Stimulated activated CD4-positive, alpha-beta T cell treated with anti-CD3 and anti-CD28 coated beads, Interleukin-4, amount 100 ng/mL, for 48 hours (primary cell): ENCODE data around the gene SPHK1.

Source experiments
- DNase-seq, 2 donors: peaks; one replicate each; pipeline ENCODE4 v3.0.0-alpha.2; 2020; ENCODE audit warnings: low read depth in 2 of 2

SPHK1 gene

GRCh38 chr17:76407509-76407908 is 23.1 kb downstream of the SPHK1 start:
- DNase-seq, result no peak

DNA sequence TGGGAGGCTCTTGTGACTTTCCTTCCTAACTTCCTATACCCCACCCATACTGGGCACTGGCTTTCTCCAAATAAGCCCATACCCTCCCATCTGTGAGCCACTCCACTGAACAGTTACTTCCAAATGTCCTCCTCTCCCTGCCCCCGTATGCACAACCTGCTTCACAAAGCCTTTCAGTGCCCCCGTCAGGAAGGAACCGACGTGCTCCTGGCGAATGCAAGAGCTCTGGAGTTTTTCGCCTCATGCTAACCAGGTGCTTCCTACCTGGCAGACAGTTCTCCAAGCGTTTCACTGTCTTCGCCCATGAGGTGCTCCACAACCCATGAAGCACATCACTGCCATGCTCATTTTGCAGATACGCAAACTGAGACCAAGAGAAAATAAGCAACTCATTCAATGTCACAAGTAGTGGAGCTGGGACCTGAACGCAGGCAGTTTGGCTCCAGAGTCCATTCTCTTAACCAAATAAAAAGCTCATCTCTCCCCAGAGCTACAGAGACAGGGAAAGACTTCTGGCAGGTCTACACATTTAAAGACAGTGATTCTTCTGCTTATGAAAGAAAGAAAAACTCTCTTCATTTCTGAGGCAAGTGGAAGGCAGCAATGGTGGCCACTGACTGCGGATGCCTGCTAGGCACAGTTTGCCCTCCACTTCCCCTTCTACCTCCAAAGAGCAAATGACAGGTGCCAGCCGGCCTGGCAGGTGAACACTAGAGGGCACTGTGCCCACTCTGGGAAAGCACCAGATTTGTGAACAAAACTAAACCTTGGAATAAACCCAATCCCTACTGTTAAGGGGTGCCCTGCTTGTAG is 23.8 kb downstream of the SPHK1 start:
- DNase-seq, result peak; percentile 55 to 63

DNA sequence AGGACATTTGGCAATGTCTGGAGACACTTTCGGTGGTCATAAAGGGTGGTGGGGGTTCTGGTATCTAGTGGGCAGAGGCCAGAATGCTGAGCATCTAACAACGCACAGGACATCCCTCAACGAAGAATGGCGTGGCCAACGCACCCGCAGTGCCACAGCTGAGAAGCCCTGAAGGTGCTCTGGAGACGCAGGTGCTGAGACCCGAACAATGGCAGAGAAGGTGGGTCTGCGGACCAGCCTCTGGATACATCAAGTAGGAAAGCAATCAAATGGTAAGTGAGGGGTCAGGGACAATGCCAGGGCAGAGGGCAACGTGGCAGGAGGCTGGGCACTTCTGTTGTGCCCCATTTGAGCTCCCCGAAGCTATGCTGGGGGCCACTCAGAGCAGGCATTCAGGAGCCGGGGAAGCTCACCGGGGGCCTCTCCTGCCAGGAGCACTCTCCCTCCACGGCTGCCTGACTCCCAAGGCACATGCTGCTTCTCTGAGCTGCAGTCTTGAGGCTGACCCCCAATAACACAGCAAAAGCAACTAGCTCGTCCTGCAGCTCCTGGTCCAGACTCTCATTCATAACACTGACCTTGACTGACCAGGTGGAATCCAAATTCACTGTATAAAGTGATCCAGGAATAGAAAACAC is 26.0 kb downstream of the SPHK1 start:
- no peak for DNase-seq

- DNase-seq, result no peak
Observed at GRCh38 chr17:76411247-76411646, 26.8 kb downstream of the SPHK1 start.

GRCh38 chr17:76414334-76415295 is 30.2 kb downstream of the SPHK1 start:
- no peak for DNase-seq

- DNase-seq, result no peak
Observed at GRCh38 chr17:76415786-76416185, 31.4 kb downstream of the SPHK1 start.

DNA sequence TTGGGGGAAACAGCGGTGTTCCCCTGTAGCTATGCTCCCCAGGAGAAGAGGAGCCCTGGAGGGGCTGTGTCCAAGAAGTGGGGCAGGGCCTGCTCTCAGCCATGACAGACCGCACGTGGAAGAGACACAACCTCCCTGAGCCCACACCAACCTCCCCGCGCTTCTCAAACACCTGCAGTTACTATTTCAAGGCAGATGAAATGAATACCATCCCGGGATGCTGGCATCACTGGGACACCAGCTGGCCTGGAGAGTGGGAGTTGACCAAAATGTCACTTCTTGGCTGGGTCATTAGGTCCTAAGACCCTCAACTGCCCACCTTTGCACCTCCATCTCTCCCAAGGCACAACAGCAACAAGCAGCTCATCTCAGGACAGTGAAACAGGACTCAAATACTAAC is 32.0 kb downstream of the SPHK1 start:
- DNase-seq, result no peak

DNA sequence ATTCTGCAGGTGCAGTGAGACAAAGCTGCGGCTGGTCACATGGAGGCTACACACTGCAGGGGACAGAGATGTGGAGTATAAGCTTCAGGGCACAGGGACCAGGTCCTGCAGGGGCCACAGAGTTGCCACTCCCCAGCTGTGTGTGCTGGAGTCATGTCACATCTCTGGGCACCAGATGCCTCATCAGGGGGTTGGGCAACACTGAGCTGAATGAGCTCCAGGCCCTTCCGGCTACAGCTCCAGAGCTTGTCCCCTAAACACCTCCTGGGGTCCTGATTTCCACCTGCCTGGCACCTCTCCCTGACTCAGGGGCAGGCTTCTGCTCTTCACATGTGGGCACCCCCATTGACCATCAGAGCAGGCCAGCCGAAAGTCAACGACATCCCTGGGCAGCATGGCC is 32.5 kb downstream of the SPHK1 start:
- no peak for DNase-seq

GRCh38 chr17:76417499-76418143 is 33.2 kb downstream of the SPHK1 start:
- DNase-seq, result no peak

GRCh38 chr17:76419576-76420260 is 35.3 kb downstream of the SPHK1 start:
- no peak for DNase-seq

DNA sequence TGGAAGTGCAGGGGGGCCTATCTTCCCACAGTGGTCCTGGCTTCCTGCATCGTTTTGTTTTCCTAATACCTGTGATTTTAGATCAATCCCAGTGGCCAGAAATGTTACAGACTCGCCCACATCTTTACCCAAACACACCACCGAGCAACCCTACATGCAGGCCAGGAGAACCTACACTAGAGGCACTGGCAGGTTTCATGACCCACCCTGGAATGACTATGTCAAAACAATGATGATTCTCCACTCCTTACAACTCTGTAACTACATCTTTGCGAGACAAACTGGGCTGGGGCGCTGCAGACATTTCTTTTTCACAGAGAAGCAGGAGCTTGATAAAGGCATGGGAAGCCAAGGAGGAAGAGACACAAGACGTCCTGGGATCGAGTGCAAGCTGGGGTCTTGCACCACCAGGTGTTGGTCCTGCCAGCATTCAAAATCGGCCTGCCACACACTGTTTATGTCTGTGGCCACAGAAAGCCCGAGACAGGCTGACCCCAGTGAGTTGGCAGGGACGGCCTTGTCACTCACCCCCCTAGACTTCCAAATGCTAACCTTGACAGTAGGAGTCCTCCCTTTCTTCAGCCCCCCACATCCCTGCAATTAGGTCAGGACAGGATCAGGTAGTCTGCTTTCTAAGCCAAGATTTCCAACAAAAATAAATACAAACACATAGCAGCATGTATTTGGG is 36.1 kb downstream of the SPHK1 start:
- no peak for DNase-seq

GRCh38 chr17:76421044-76421407 is 36.6 kb downstream of the SPHK1 start:
- DNase-seq, result no peak

DNA sequence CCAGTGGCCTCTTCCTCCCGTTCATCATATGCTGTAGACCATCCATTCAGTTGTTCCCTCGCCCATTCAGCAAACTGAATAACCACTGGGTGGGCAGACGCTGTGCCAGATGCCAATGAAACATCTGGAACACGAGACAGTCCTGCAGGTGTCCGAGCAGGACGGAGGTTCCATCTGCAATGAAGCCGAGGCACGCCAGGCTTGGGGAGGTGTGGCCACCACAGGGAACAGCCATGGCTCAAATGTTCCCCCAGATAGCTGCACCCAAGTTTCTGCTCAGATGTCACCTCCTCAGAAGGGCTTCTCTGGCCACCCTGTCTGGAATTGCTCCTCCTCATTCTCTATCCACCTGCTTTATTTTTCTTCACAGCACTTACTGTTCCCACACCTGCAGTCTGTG is 38.0 kb downstream of the SPHK1 start:
- DNase-seq, result no peak

DNA sequence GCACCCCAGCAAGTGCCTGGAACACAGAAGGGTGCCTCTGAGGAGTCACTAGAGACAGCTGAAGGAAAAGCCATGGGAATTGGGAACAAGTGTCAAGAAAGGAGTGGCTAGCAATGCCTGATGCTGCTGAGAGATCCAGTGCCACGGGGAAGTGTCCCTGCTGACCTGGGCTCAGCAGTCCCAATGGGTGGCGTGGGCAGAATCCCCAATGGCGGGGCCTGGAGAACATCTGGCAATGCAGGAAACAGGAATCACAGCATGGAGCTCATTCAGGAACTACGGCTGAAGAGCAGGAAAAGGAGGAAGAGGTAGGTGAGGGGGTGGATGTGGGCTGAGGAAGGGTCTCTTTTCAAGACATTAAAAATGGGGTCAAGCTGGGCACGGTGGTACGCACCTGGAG is 38.5 kb downstream of the SPHK1 start:
- no peak for DNase-seq

DNA sequence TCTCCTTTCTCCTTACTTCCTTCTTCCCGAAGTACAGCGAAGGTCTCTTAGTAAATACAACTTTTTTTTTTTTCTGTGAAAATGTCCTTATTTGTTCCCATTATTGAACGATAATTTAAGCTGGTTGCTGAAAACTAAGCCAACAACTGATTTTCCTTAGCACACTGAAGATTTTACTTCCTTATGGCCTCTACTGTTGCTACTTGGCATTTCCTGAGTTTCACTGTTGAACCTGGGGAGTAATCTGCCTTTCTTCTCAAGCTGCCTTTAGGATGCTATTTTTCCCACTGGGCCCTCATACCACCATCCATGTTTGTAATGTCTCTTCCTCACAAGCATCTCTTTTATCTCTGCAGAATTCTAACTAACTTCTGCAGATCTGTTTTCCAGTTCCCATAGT is 42.4 kb downstream of the SPHK1 start:
- no peak for DNase-seq

- no peak for DNase-seq
Observed at GRCh38 chr17:76427501-76428231, 43.3 kb downstream of the SPHK1 start.

DNA sequence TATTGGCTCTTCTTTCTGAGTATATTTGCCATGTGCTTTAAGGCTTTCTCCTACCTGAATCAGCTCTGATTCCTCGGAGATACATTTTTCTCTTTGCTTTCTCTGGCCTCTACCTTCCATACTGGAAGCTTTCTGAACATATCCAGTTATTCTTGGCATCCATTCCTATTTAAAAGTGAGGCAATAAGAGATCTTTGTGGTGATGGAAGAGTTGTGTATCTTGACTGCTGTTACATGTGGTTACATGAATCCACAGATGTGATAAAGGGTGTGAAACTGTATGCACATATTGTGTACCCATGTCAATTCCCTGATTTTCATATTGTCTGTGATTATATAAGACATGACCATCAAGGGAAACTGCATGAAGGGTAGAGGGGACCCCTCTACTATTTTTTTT is 44.1 kb downstream of the SPHK1 start:
- DNase-seq, result no peak

DNA sequence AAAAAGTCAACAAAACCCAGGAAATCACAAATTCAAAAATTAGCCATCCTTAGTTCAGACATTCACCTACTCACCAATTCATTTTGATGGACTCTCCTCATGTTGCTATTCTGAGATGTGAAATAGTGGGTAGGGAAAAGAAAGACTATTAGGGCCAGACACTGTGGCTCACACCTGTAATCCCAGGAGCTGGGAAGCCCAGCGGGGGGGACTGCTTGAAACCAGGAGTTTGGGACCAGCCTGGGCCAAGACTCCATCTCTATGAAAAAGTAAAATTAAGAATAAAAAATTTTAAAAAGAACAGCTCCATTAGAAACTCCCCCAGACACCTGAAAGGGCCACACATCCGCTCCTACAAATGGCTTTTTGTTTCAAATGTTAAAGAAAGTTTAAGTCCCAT is 47.1 kb downstream of the SPHK1 start:
- DNase-seq, result no peak

- no peak for DNase-seq
Observed at GRCh38 chr17:76432004-76432403, 47.6 kb downstream of the SPHK1 start.

GRCh38 chr17:76432712-76433336 is 48.4 kb downstream of the SPHK1 start:
- DNase-seq, result no peak
